ENCODE results near the gene FNDC3B. TPM values are rescaled to one million over a fixed set of nuclear protein-coding genes. Genes with fewer than 3 reads are reported as not detected.

FNDC3B gene
- total RNA-seq, 1 donor from 2014 or later, result 263 TPM

GRCh38 chr3:172132159-172132586 lies 92.8 kb downstream of the FNDC3B start:
- DNase-seq (ENCODE audit: extremely low read depth, low read depth, low spot score), result no peak

GRCh38 chr3:172132721-172133311 lies 93.4 kb downstream of the FNDC3B start:
- DNase-seq (ENCODE audit: extremely low read depth, low read depth, low spot score), result no peak

GRCh38 chr3:172133838-172134237 lies 94.5 kb downstream of the FNDC3B start:
- DNase-seq (ENCODE audit: extremely low read depth, low read depth, low spot score), result no peak

- DNase-seq (ENCODE audit: extremely low read depth, low read depth, low spot score), result no peak
Observed at GRCh38 chr3:172134352-172134751, 95.0 kb downstream of the FNDC3B start.

- DNase-seq (ENCODE audit: extremely low read depth, low read depth, low spot score), result no peak
Observed at GRCh38 chr3:172135185-172135584, 95.8 kb downstream of the FNDC3B start.

- DNase-seq (ENCODE audit: extremely low read depth, low read depth, low spot score), result no peak
Observed at GRCh38 chr3:172135820-172136219, 96.4 kb downstream of the FNDC3B start.

- no peak for DNase-seq (ENCODE audit: extremely low read depth, low read depth, low spot score)
Observed at GRCh38 chr3:172136330-172136729, 97.0 kb downstream of the FNDC3B start.

GRCh38 chr3:172137287-172138192 lies 98.2 kb downstream of the FNDC3B start:
- no peak for DNase-seq (ENCODE audit: extremely low read depth, low read depth, low spot score)

- no peak for DNase-seq (ENCODE audit: extremely low read depth, low read depth, low spot score)
Observed at GRCh38 chr3:172138193-172138537, 98.8 kb downstream of the FNDC3B start.

- DNase-seq (ENCODE audit: extremely low read depth, low read depth, low spot score), result no peak
Observed at GRCh38 chr3:172138792-172139507, 99.6 kb downstream of the FNDC3B start.

GRCh38 chr3:172139528-172140276 lies 100.3 kb downstream of the FNDC3B start:
- no peak for DNase-seq (ENCODE audit: extremely low read depth, low read depth, low spot score)

GRCh38 chr3:172140499-172141391 lies 101.4 kb downstream of the FNDC3B start:
- no peak for DNase-seq (ENCODE audit: extremely low read depth, low read depth, low spot score)

GRCh38 chr3:172142051-172142863 lies 102.9 kb downstream of the FNDC3B start:
- no peak for DNase-seq (ENCODE audit: extremely low read depth, low read depth, low spot score)

GRCh38 chr3:172142864-172143451 lies 103.6 kb downstream of the FNDC3B start:
- DNase-seq (ENCODE audit: extremely low read depth, low read depth, low spot score), result no peak

GRCh38 chr3:172143739-172144497 lies 104.5 kb downstream of the FNDC3B start:
- DNase-seq (ENCODE audit: extremely low read depth, low read depth, low spot score), result no peak

- no peak for DNase-seq (ENCODE audit: extremely low read depth, low read depth, low spot score)
Observed at GRCh38 chr3:172144601-172145000, 105.2 kb downstream of the FNDC3B start.

- DNase-seq (ENCODE audit: extremely low read depth, low read depth, low spot score), result no peak
Observed at GRCh38 chr3:172145031-172145686, 105.8 kb downstream of the FNDC3B start.
